OCI-LY7 (cell line): ENCODE data around the gene ZBTB16. TPM values are rescaled to one million over a fixed set of nuclear protein-coding genes. Genes with fewer than 3 reads are reported as not detected.

Experiments used
- BruUV-seq: library from RNA; stranded (reverse); fragments of 400-500 nt; replicated peaks from 2 replicates; lab custom pipeline; 2021; lab: Mats Ljungman, UMichigan
- CTCF ChIA-PET: fragments of 300-600 bp; sonication (Branson Sonifier 250); formaldehyde crosslinking; loops from one replicate; lab custom pipeline; 2022; ENCODE audit warnings: antibody characterized with exemption; ENCODE audit not compliant: unreplicated experiment; lab: Charles Lee
- POLR2A ChIA-PET: fragments of 300-600 bp; sonication (Branson Sonifier 250); formaldehyde crosslinking; loops from one replicate; lab custom pipeline; 2022; ENCODE audit warnings: antibody characterized with exemption; lab: Charles Lee
- DNase-seq: peaks from one replicate; pipeline ENCODE4 v3.0.0-alpha.2; 2015; ENCODE audit warnings: low spot score
- H2AFZ ChIP-seq: fragments of 200-600 bp; sonication (generic), shearing (Covaris generic); 2 replicates; pipeline ENCODE4 v1.6.1; 2014; ENCODE audit warnings: mild to moderate bottlenecking, antibody characterized with exemption, low read length, moderate library complexity
- H3K27ac ChIP-seq: fragments of 200-600 bp; sonication (generic); 2 replicates; pipeline ENCODE4 v1.5.1; 2014; ENCODE audit warnings: mixed run types, low read depth, mild to moderate bottlenecking, moderate library complexity, low read length, inconsistent platforms; ENCODE audit not compliant: poor library complexity, severe bottlenecking
- H3K36me3 ChIP-seq: fragments of 200-600 bp; sonication (generic); 2 replicates; pipeline ENCODE4 v1.6.1; 2014; ENCODE audit warnings: mild to moderate bottlenecking, antibody characterized with exemption, low read length, moderate library complexity, mixed read lengths; ENCODE audit not compliant: insufficient read depth
- H3K4me1 ChIP-seq: fragments of 200-600 bp; sonication (generic); 2 replicates; pipeline ENCODE4 v1.5.1; 2014; ENCODE audit warnings: mild to moderate bottlenecking, low read length; ENCODE audit not compliant: insufficient read depth, poor library complexity, severe bottlenecking
- H3K4me2 ChIP-seq: fragments of 200-600 bp; sonication (generic); 2 replicates; pipeline ENCODE4 v1.6.1; 2014; ENCODE audit warnings: mild to moderate bottlenecking, low read length
- H3K4me3 ChIP-seq: fragments of 200-600 bp; sonication (generic); 2 replicates; pipeline ENCODE4 v1.5.1; 2014; ENCODE audit warnings: mild to moderate bottlenecking, low read depth, low read length; ENCODE audit not compliant: poor library complexity, severe bottlenecking
- H3K79me2 ChIP-seq: fragments of 200-600 bp; sonication (generic); 2 replicates; pipeline ENCODE4 v1.6.1; 2016; ENCODE audit warnings: low read depth, mild to moderate bottlenecking, low read length, moderate library complexity, mixed read lengths; ENCODE audit not compliant: insufficient read depth
- H3K9me2 ChIP-seq: fragments of 200-600 bp; sonication (generic); 2 replicates; pipeline ENCODE4 v1.6.1; 2016; ENCODE audit warnings: mild to moderate bottlenecking, low read length, mixed read lengths; ENCODE audit not compliant: insufficient read depth
- H3K9me3 ChIP-seq: fragments of 200-600 bp; sonication (generic); 2 replicates; pipeline ENCODE4 v1.6.1; 2014; ENCODE audit warnings: mild to moderate bottlenecking, mixed run types, low read length, mixed read lengths
- H4K20me1 ChIP-seq: fragments of 200-600 bp; sonication (generic); 2 replicates; pipeline ENCODE4 v1.6.1; 2014; ENCODE audit warnings: mild to moderate bottlenecking, antibody characterized with exemption, low read length, moderate library complexity, mixed read lengths; ENCODE audit not compliant: insufficient read depth
- EZH2phosphoT487 ChIP-seq: fragments of 200-600 bp; sonication (generic); IDR thresholded peaks from 2 replicates; pipeline ENCODE4 v1.6.1; 2018; ENCODE audit warnings: low read depth, borderline replicate concordance, mild to moderate bottlenecking, mixed run types, antibody characterized with exemption, low read length, moderate library complexity, mixed read lengths
- intact Hi-C: fragments of 100-400 bp; cut with micrococcal nuclease; formaldehyde crosslinking; loops from one replicate; pipeline ENCODE4 v1.10.0; 2022; ENCODE audit not compliant: unreplicated experiment
- total RNA-seq, 2 experiments: library from RNA; depleted of rRNA in 1 of 2; stranded (reverse); fragments of >200 nt in 1 of 2; shearing (Covaris generic) in 1 of 2; gene quantifications; 2 replicates each; pipeline ENCODE4 v1.2.3, GENCODE V29; 2014 to 2022
- TF ChIP-seq, protein P1 (sequence below): fragments of 200-600 bp; sonication (generic); conservative IDR thresholded peaks from 2 replicates; pipeline ENCODE4 v1.5.1; 2014; ENCODE audit warnings: mild to moderate bottlenecking, antibody characterized with exemption, low read length, moderate library complexity, mixed read lengths

The ZBTB16 gene
- total RNA-seq, 2 experiments from 2014 or later, result not detected

DNA sequence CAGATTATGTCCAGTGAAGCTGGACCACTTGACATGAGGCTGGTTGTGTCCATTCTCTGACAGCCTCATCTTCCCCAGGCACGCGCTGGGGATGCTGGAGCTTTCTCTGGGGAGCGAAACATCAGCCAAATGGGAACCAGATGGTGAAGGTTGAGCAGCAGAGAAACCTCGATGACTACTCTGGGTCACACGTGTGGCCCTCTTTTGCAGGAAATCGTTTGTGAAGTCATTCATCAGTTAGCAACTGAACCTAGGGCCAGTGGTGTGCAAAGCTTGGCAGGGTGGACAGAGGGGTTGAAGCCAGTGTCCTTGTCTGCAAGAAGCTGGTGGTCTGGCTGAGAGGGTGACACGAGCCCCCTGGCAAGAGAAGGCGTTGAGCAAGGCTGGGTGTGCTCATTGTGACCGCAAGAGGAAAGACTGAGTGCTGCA, 109.8 kb downstream of the ZBTB16 start:
- intact Hi-C loops, result no loop called here
- H3K9me2 ChIP-seq, result no peaks in the 10 kb centered on the region
- peak overlapping the region; percentile 61 for H3K4me2 ChIP-seq
- peak overlapping the region; percentile 95; the same call in 1 of the 2 replicates for H2AFZ ChIP-seq
- TF ChIP-seq, protein P1, sequence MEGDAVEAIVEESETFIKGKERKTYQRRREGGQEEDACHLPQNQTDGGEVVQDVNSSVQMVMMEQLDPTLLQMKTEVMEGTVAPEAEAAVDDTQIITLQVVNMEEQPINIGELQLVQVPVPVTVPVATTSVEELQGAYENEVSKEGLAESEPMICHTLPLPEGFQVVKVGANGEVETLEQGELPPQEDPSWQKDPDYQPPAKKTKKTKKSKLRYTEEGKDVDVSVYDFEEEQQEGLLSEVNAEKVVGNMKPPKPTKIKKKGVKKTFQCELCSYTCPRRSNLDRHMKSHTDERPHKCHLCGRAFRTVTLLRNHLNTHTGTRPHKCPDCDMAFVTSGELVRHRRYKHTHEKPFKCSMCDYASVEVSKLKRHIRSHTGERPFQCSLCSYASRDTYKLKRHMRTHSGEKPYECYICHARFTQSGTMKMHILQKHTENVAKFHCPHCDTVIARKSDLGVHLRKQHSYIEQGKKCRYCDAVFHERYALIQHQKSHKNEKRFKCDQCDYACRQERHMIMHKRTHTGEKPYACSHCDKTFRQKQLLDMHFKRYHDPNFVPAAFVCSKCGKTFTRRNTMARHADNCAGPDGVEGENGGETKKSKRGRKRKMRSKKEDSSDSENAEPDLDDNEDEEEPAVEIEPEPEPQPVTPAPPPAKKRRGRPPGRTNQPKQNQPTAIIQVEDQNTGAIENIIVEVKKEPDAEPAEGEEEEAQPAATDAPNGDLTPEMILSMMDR, result no peak
- TF ChIP-seq EZH2phosphoT487, result no peak
- no peak for DNase-seq
- H4K20me1 ChIP-seq, result no peaks in the 10 kb centered on the region
- no TSS peak for BruUV-seq
- ChIA-PET CTCF (interaction anchor here (0.6 to 1.3 kb wide), 3 partner anchors 11 to 194 kb away, joined by 3 to 4 read pairs (median 4); no protein-coding TSS in a partner anchor), POLR2A (interaction anchor here (1.2 to 1.6 kb wide), 2 partner anchors 9 to 10 kb away, joined by 4 to 5 read pairs; no protein-coding TSS in a partner anchor)
- H3K79me2 ChIP-seq, result no peaks in the 10 kb centered on the region
- no peak overlapping the region for H3K4me3 ChIP-seq
- H3K36me3 ChIP-seq, result no peaks in the 10 kb centered on the region
- H3K4me1 ChIP-seq, result peaks cover 70% of the 10 kb centered on the region
- H3K9me3 ChIP-seq, result no peaks in the 10 kb centered on the region
- no peak overlapping the region for H3K27ac ChIP-seq

DNA sequence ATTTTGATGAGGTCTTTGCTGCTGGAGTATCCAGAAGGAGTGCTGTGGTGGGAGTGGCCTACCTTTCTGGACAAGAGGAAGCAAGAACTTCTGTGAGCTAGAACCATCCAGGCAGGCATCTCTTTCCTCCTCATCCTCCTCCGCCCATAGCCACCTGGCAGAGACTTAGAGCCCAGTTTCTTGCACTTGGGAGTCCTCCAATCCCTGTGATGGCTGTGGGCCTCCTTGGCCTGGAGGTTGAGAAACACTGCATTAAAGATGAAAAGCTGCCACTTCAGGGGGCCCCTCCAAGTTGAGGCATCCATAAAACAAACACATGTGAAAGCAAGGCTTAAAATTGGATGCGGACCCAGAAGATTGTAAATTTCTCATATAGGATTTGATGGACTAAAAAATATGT, 110.3 kb downstream of the ZBTB16 start:
- no peaks in the 10 kb centered on the region for H3K9me2 ChIP-seq
- peaks cover 70% of the 10 kb centered on the region for H3K4me1 ChIP-seq
- no peak overlapping the region for H3K27ac ChIP-seq
- H3K4me2 ChIP-seq, result no peak overlapping the region
- H2AFZ ChIP-seq, result no peak overlapping the region
- intact Hi-C loops, result no loop called here
- CTCF ChIA-PET, result no interaction called here
- no peaks in the 10 kb centered on the region for H4K20me1 ChIP-seq
- no peak for DNase-seq
- no peaks in the 10 kb centered on the region for H3K36me3 ChIP-seq
- H3K9me3 ChIP-seq, result no peaks in the 10 kb centered on the region
- H3K79me2 ChIP-seq, result no peaks in the 10 kb centered on the region
- POLR2A ChIA-PET, result interaction anchor here (1.2 to 1.6 kb wide), 2 partner anchors 9 to 10 kb away, joined by 4 to 5 read pairs; no protein-coding TSS in a partner anchor
- no TSS peak for BruUV-seq
- no peak overlapping the region for H3K4me3 ChIP-seq
- TF ChIP-seq, protein P1, result no peak
- TF ChIP-seq EZH2phosphoT487, result no peak

DNA sequence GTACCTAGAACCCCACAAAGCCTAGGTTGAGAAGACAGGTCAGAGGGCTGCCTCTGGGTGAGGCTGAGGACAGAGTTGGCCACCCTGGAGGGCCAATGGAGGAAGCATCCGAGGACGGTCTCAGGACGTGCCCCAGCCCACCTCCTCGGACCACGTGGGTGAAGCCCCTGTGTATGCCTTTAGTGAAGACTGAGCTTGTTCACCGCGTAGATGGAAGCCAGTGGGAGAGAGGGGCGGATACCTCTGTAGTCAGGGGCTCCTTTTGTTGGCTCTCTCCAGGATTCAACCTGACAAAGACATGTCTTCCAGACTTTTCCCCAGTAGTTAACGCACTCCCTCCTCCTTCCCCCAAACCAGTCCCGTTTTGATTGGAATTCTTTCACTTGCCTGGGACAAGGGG, 110.7 kb downstream of the ZBTB16 start:
- no peak for TF ChIP-seq EZH2phosphoT487
- TF ChIP-seq, protein P1, result no peak
- no TSS peak for BruUV-seq
- POLR2A ChIA-PET, result interaction anchor here (0.7 to 1.6 kb wide), 3 partner anchors 9 to 35 kb away, joined by 3 to 5 read pairs (median 4); no protein-coding TSS in a partner anchor
- Histone ChIP-seq H2AFZ (no peak overlapping the region), H3K4me1 (peaks cover 70% of the 10 kb centered on the region), H3K4me2 (no peak overlapping the region), H3K27ac (no peak overlapping the region), H3K9me2 (no peaks in the 10 kb centered on the region), H3K9me3 (no peaks in the 10 kb centered on the region), H4K20me1 (no peaks in the 10 kb centered on the region), H3K79me2 (no peaks in the 10 kb centered on the region), H3K4me3 (no peak overlapping the region), H3K36me3 (no peaks in the 10 kb centered on the region)
- CTCF ChIA-PET, result no interaction called here
- intact Hi-C loops, result no loop called here
- no peak for DNase-seq
